Tibial nerve (tissue), 4 donors: Measurements from ENCODE around the gene TNFRSF25. TPM values are rescaled to one million over a fixed set of nuclear protein-coding genes. Genes with fewer than 3 reads are reported as not detected.

ENCODE experiments used
- DNase-seq, 2 donors: peaks; one replicate each; pipeline ENCODE4 v3.0.0-alpha.2; 2019; ENCODE audit warnings: low spot score in 2 of 2
- H3K27ac ChIP-seq, 4 donors: fragments of 200-600 bp; sonication (generic) in 3 of 4; one replicate each; pipeline ENCODE4 v1.5.1; 2017 to 2019; ENCODE audit warnings: mild to moderate bottlenecking in 1 of 4
- H3K27me3 ChIP-seq, 2 donors: fragments of 200-600 bp; sonication (generic) in 1 of 2; one replicate each; pipeline versions ENCODE4 v1.5.1 to v1.6.0; 2017 to 2019
- H3K36me3 ChIP-seq, 3 donors: fragments of 200-600 bp; sonication (generic); one replicate each; pipeline ENCODE4 v1.5.1; 2018 to 2019
- H3K4me1 ChIP-seq, 4 donors: fragments of 200-600 bp; sonication (generic) in 3 of 4; one replicate each; pipeline ENCODE4 v1.5.1; 2017 to 2019
- H3K4me3 ChIP-seq, 4 donors: fragments of 200-600 bp; sonication (generic) in 3 of 4; one replicate each; pipeline ENCODE4 v1.5.1; 2017 to 2019; ENCODE audit warnings: mild to moderate bottlenecking in 1 of 4, moderate library complexity in 1 of 4
- H3K9me3 ChIP-seq, 4 donors: fragments of 200-600 bp; sonication (generic) in 3 of 4; one replicate each; pipeline ENCODE4 v1.5.1; 2017 to 2019
- CTCF ChIP-seq, 5 experiments: fragments of 200-600 bp in 3 of 5; fragments of 450-650 bp in 2 of 5; sonication (generic) in 3 of 5; IDR thresholded peaks; one replicate each; pipeline ENCODE4 v1.5.1; 2016 to 2019; ENCODE audit warnings: antibody characterized with exemption in 5 of 5, mild to moderate bottlenecking in 3 of 5, moderate library complexity in 2 of 5
- EP300 ChIP-seq, 2 donors: sonication (generic); formaldehyde crosslinking; IDR thresholded peaks; one replicate each; pipeline ENCODE4 v1.6.1; 2017; ENCODE audit warnings: antibody characterized with exemption in 2 of 2, mild to moderate bottlenecking in 1 of 2
- POLR2A ChIP-seq, 2 donors: fragments of 450-650 bp; IDR thresholded peaks; one replicate each; pipeline ENCODE4 v1.6.1; 2017; ENCODE audit warnings: antibody characterized with exemption in 2 of 2, mild to moderate bottlenecking in 2 of 2, moderate library complexity in 2 of 2
- WGBS, 2 donors: methylation state at CpG; one replicate each; pipeline ENCODE4 v1.1.5; 2018; 5-methylcytosine and 5-hydroxymethylcytosine counted together
- total RNA-seq, 4 donors: library from RNA; depleted of rRNA; stranded (reverse); fragments of >200 nt; gene quantifications; one replicate each; pipeline ENCODE4 v1.1.0, GENCODE V29; 2016

The TNFRSF25 gene
- 10 to 100 TPM; 32.3 to 79.8 (median 53.4) TPM for total RNA-seq

- Histone ChIP-seq H3K9me3 (no peaks in the 10 kb centered on the region), H3K4me3 (peak within 1 kb of the TSS in 2 of 4 donors; percentile 21 to 32), H3K27ac (peak within 1 kb of the TSS in 1 of 4 donors; percentile 59), H3K4me1 (peaks cover 0 to 6% (median 0%) of the 10 kb centered on the region in 4 donors), H3K27me3 (peaks cover 0 to 11% of the 10 kb centered on the region in 2 donors), H3K36me3 (peaks cover 0 to 80% (median 0%) of the 10 kb centered on the region in 3 donors)
- no peak for TF ChIP-seq CTCF (IDR thresholded peaks at IDR 0.05)
- TF ChIP-seq POLR2A (IDR thresholded peaks at IDR 0.05): no peak
- TF ChIP-seq EP300 (IDR thresholded peaks at IDR 0.05): no peak
- WGBS, 2 donors: 50% methylated on average over 29 to 32 of the region's 43 CpGs
- no peak for DNase-seq
Measured at GRCh38 chr1:6466023-6466422, at the start of gene TNFRSF25. TSS of gene TNFRSF25 (minus strand) at chr1:6466173. CDS start at chr1:6466107, 66 bp downstream.

- 63 to 65% methylated on average over 4 of the region's 4 CpGs for WGBS, 2 donors
- TF ChIP-seq CTCF (IDR thresholded peaks at IDR 0.05): no peak
- no peak for TF ChIP-seq EP300 (IDR thresholded peaks at IDR 0.05)
- TF ChIP-seq POLR2A (IDR thresholded peaks at IDR 0.05): no peak
Measured at GRCh38 chr1:6515771-6516170, 49.8 kb upstream of the TNFRSF25 start.

GRCh38 chr1:6513320-6513801 lies 47.4 kb upstream of the TNFRSF25 start:
- Histone ChIP-seq H3K27me3 (no peaks in the 10 kb centered on the region), H3K9me3 (no peaks in the 10 kb centered on the region), H3K4me3 (no peak overlapping the region), H3K27ac (peak overlapping the region in 1 of 4 donors; percentile 89), H3K36me3 (no peaks in the 10 kb centered on the region), H3K4me1 (peaks cover 0 to 36% (median 2%) of the 10 kb centered on the region in 4 donors)
- no peak for TF ChIP-seq EP300 (IDR thresholded peaks at IDR 0.05)
- no peak for TF ChIP-seq POLR2A (IDR thresholded peaks at IDR 0.05)
- no peak for DNase-seq
- 69 to 84% methylated on average over 8 to 9 of the region's 9 CpGs for WGBS, 2 donors

More at GRCh38 chr1:6515771-6516170, 49.8 kb upstream of the TNFRSF25 start:
- DNase-seq: no peak
- no peaks in the 10 kb centered on the region for H3K36me3 ChIP-seq
- H3K27ac ChIP-seq: no peak overlapping the region
- H3K9me3 ChIP-seq: no peaks in the 10 kb centered on the region
- no peaks in the 10 kb centered on the region for H3K27me3 ChIP-seq
- no peak overlapping the region for H3K4me3 ChIP-seq
- peaks cover 0 to 30% (median 2%) of the 10 kb centered on the region in 4 donors for H3K4me1 ChIP-seq

GRCh38 chr1:6512908-6513280 lies 46.9 kb upstream of the TNFRSF25 start:
- WGBS, 2 donors: 70 to 76% methylated on average over 7 to 8 of the region's 8 CpGs
- TF ChIP-seq POLR2A (IDR thresholded peaks at IDR 0.05): no peak
- TF ChIP-seq EP300 (IDR thresholded peaks at IDR 0.05): no peak
- TF ChIP-seq CTCF (IDR thresholded peaks at IDR 0.05): no peak
- Histone ChIP-seq H3K4me3 (no peak overlapping the region), H3K9me3 (no peaks in the 10 kb centered on the region), H3K27me3 (no peaks in the 10 kb centered on the region), H3K27ac (peak overlapping the region in 1 of 4 donors; percentile 89), H3K4me1 (peaks cover 0 to 41% (median 2%) of the 10 kb centered on the region in 4 donors), H3K36me3 (no peaks in the 10 kb centered on the region)
- no peak for DNase-seq

- no peak for DNase-seq
- Histone ChIP-seq H3K36me3 (no peaks in the 10 kb centered on the region), H3K27ac (peak overlapping the region in 1 of 4 donors; percentile 89), H3K9me3 (no peaks in the 10 kb centered on the region), H3K27me3 (no peaks in the 10 kb centered on the region), H3K4me3 (no peak overlapping the region), H3K4me1 (peaks cover 0 to 46% (median 4%) of the 10 kb centered on the region in 4 donors)
- TF ChIP-seq POLR2A (IDR thresholded peaks at IDR 0.05) (no peak), EP300 (IDR thresholded peaks at IDR 0.05) (no peak), CTCF (IDR thresholded peaks at IDR 0.05) (no peak)
- 80 to 97% methylated on average over 8 to 13 of the region's 19 CpGs for WGBS, 2 donors
Measured at GRCh38 chr1:6512245-6512907, 46.4 kb upstream of the TNFRSF25 start.
